Measurements from ENCODE around the gene ATP6V0E1.
"Not testable (repeated sequence)": the region's sequence is repeated elsewhere in the genome, so short reads cannot be mapped to it uniquely, and the experiment has no call there.

Gene ATP6V0E1

DNA sequence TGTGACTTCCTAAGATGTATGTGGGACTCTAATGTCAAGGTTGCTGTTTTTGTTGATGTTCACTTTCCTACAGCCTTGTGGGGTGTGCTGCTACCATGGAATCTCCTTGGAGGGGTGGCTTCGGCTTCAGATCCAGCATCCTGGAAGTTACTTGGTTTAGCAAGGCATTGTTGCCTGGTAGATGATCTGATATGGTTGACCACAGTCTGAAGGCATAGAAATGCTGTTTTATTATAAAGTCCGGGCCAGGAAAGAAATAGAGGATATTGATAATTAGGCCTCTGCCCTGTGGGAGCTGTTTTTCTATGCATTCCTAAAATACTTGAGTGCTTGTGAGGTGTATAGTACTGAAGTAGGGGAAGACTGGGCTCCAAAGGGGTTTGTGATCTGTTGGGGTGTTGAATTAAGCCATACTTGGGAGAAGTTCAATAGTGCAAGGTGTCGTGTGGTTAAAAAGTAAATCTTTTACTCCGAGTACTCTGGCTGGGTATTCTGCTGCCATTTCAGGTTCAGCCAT is 45.3 kb downstream of the ATP6V0E1 start:
- H3K4me3 ChIP-seq (ENCODE audit: low read depth, low read length), result no peak overlapping the region
- TF ChIP-seq, protein P1, sequence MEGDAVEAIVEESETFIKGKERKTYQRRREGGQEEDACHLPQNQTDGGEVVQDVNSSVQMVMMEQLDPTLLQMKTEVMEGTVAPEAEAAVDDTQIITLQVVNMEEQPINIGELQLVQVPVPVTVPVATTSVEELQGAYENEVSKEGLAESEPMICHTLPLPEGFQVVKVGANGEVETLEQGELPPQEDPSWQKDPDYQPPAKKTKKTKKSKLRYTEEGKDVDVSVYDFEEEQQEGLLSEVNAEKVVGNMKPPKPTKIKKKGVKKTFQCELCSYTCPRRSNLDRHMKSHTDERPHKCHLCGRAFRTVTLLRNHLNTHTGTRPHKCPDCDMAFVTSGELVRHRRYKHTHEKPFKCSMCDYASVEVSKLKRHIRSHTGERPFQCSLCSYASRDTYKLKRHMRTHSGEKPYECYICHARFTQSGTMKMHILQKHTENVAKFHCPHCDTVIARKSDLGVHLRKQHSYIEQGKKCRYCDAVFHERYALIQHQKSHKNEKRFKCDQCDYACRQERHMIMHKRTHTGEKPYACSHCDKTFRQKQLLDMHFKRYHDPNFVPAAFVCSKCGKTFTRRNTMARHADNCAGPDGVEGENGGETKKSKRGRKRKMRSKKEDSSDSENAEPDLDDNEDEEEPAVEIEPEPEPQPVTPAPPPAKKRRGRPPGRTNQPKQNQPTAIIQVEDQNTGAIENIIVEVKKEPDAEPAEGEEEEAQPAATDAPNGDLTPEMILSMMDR (IDR thresholded peaks at IDR 0.05; ENCODE audit: control insufficient read depth, extremely low read depth, insufficient read depth), result no peak
- DNase-seq (ENCODE audit: low read depth), result no peak

DNA sequence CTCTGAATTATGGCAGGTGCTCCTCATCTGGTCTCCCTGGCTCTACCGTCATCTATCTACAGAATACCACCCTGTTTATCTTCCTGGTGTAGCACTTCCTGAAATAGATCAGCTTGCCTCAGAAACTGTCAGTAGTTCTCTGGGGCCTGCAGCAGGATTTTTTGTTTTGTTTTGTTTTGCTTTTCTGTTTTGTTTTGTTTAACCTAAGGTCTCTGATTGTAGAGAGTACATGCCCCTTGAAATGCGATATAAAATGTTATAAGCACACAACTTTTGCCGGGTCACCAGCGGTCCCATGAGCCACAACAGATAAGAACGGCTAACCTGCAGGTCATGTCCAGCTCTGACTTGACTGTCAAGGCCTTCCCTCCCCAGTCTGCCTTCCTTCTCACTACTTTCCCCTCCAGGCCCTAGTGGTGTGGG is 45.9 kb downstream of the ATP6V0E1 start:
- no peak for DNase-seq (ENCODE audit: low read depth)
- TF ChIP-seq, protein P1 (IDR thresholded peaks at IDR 0.05; ENCODE audit: control insufficient read depth, extremely low read depth, insufficient read depth), result no peak
- no peak overlapping the region for H3K4me3 ChIP-seq (ENCODE audit: low read depth, low read length)

DNA sequence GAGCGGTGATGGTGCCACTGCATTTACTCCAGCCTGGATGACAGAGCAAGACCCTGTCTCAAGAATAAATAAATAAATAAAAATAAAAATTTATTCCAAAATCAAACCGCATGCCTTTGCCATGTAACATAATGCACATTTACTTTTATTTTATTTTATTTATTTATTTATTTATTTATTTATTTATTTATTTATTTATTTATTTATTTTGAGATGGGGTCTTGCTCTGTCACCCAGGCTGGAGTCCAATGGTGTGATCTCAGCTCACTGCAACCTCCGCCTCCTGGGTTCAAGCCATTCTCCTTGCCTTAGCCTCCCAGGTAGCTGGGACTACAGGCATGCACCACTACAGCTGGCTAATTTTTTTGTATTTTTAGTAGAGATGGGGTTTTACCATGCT is 48.5 kb downstream of the ATP6V0E1 start:
- not testable (repeated sequence) for DNase-seq (ENCODE audit: low read depth); H3K4me3 ChIP-seq (ENCODE audit: low read depth, low read length)

DNA sequence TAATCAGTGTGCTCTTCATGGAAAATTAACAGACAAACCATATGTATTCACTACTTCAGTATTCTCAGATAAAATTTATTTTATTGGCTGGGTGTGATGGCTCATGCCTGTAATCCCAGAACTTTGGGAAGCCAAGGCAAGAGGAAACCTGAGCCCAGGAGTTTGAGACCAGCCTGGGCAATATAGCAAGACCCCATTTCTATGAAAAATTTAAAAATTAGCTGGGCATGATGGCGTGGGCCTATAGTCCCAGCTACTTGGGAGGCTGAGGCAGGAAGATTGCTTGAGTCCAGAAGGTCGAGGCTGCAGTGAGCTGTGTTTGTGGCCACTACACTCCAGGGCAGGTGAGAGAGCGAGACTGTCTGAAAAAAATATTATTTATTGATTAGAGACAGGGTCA is 49.2 kb downstream of the ATP6V0E1 start:
- TF ChIP-seq, protein P1 (IDR thresholded peaks at IDR 0.05; ENCODE audit: control insufficient read depth, extremely low read depth, insufficient read depth), result no peak
- no peak overlapping the region for H3K4me3 ChIP-seq (ENCODE audit: low read depth, low read length)

DNA sequence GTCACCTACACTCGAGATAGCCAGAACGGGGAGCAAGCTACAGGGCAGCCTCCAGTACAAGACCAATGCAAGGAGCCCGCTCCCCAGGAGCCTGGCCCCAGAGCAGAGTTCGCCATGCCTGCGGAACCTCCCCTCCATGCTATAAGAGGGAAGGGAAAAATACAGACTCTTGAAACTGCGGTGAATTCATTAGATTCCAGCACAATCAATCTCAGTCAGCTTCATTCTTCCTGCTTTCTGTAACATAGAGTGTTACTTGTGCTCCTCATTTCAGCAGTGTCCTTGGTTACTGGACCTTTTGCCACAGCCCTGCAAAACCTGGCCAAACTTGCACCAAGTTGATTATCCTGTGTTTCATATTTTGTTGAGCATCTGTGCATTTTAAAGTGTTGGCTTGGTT is 50.4 kb downstream of the ATP6V0E1 start:
- no peak overlapping the region for H3K4me3 ChIP-seq (ENCODE audit: low read depth, low read length)
- TF ChIP-seq, protein P1 (IDR thresholded peaks at IDR 0.05; ENCODE audit: control insufficient read depth, extremely low read depth, insufficient read depth), result no peak
- no peak for DNase-seq (ENCODE audit: low read depth)

More for the DNA sequence above, 49.2 kb downstream of the ATP6V0E1 start:
- DNase-seq (ENCODE audit: low read depth), result no peak

DNA sequence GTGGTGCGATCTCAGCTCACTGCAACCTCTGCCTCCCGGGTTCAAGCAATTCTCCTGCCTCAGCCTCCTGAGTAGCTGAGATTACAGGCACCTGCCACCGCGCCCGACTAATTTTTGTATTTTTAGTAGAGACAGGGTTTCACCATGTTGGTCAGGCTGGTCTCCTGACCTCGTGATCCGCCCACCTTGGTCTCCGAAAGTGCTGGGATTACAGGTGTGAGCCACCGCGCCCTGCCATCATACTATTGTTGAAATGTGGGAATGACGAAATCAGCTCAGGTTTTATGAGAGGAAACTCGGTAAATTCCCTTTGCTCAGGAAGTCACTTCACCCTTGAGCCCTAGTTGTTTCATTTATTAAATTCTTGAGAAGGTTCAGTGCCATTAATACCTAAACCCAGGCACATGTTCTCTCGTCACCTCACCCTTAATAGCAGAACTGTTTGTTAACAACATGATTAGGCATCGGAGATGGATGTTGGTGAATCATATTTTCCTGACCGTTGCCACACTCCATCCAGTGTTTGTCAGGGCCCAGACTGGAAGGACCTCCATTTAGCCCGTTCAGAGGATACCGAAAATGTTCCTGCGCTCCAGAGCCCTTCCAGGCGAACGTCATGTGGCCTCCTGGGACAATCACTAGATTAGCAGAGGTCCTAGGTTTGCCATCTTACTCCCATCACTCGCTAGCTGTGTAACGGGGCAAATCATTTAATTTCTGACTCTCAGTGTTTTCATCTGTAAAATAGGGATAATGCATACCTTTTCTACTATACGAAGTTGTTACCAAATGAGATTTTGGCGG is 52.5 kb downstream of the ATP6V0E1 start:
- H3K4me3 ChIP-seq (ENCODE audit: low read depth, low read length), result no peak overlapping the region
- no peak for DNase-seq (ENCODE audit: low read depth)
- TF ChIP-seq, protein P1 (IDR thresholded peaks at IDR 0.05; ENCODE audit: control insufficient read depth, extremely low read depth, insufficient read depth), result no peak

DNA sequence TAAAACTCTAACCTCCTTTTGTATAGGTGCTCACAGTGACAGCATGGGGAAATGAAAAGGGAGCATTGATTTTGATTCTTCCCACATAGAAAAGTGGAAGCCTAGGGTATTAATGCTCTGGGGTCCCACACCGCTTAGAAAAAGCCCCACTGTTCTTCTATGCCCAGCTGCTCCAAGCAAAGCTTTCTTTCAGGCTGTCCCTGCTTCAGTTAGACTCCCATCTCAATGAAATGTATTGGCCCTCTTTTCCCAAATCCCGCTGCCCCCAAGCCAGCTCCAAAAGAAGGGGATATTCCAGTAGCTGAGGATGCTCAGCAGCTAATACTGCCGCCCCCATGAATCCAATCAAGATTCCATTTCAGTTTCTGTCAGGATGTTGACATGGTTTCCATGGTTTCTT is 55.6 kb downstream of the ATP6V0E1 start:
- TF ChIP-seq, protein P1 (IDR thresholded peaks at IDR 0.05; ENCODE audit: control insufficient read depth, extremely low read depth, insufficient read depth), result no peak
- DNase-seq (ENCODE audit: low read depth), result no peak
- H3K4me3 ChIP-seq (ENCODE audit: low read depth, low read length), result no peak overlapping the region

Measured in LNCaP clone FGC (cell line).